ENCODE results near the gene CLIP4.
"Not testable (repeated sequence)": the region's sequence is repeated elsewhere in the genome, so short reads cannot be mapped to it uniquely, and the experiment has no call there.

The CLIP4 gene

GRCh38 chr2:29114946-29115609 lies at the start of gene CLIP4:
Gene CLIP4, plus strand, starts transcription at chr2:29115415. Its CDS starts 5,974 bp downstream, at chr2:29121389.
- peak; percentile 41 to 73 for DNase-seq (ENCODE audit: low read depth in 1 of 2, low spot score in 1 of 2)

GRCh38 chr2:29066271-29066860 lies 48.8 kb upstream of the CLIP4 start:
- no peak for DNase-seq (ENCODE audit: low read depth in 1 of 2, low spot score in 1 of 2)

- no peak for DNase-seq (ENCODE audit: low read depth in 1 of 2, low spot score in 1 of 2)
Observed at GRCh38 chr2:29066997-29067605, 48.1 kb upstream of the CLIP4 start.

GRCh38 chr2:29068513-29068912 lies 46.7 kb upstream of the CLIP4 start:
- DNase-seq (ENCODE audit: low read depth in 1 of 2, low spot score in 1 of 2) = no peak

- no peak for DNase-seq (ENCODE audit: low read depth in 1 of 2, low spot score in 1 of 2)
Observed at GRCh38 chr2:29070526-29070925, 44.7 kb upstream of the CLIP4 start.

GRCh38 chr2:29071032-29071975 lies 43.9 kb upstream of the CLIP4 start:
- DNase-seq (ENCODE audit: low read depth in 1 of 2, low spot score in 1 of 2) = no peak

GRCh38 chr2:29072251-29072650 lies 43.0 kb upstream of the CLIP4 start:
- no peak for DNase-seq (ENCODE audit: low read depth in 1 of 2, low spot score in 1 of 2)

- DNase-seq (ENCODE audit: low read depth in 1 of 2, low spot score in 1 of 2) = no peak
Observed at GRCh38 chr2:29072971-29073725, 42.1 kb upstream of the CLIP4 start.

GRCh38 chr2:29073933-29074332 lies 41.3 kb upstream of the CLIP4 start:
- DNase-seq (ENCODE audit: low read depth in 1 of 2, low spot score in 1 of 2) = no peak

- no peak for DNase-seq (ENCODE audit: low read depth in 1 of 2, low spot score in 1 of 2)
Observed at GRCh38 chr2:29074411-29074810, 40.8 kb upstream of the CLIP4 start, which contains the start of gene PCARE. Gene PCARE, minus strand, starts transcription at chr2:29074523. Its CDS starts 262 bp downstream, at chr2:29074261.

GRCh38 chr2:29075894-29076705 lies 39.1 kb upstream of the CLIP4 start:
- no peak for DNase-seq (ENCODE audit: low read depth in 1 of 2, low spot score in 1 of 2)

- DNase-seq (ENCODE audit: low read depth in 1 of 2, low spot score in 1 of 2) = no peak
Observed at GRCh38 chr2:29079887-29080286, 35.3 kb upstream of the CLIP4 start.

GRCh38 chr2:29080886-29081743 lies 34.1 kb upstream of the CLIP4 start:
- no peak for DNase-seq (ENCODE audit: low read depth in 1 of 2, low spot score in 1 of 2)

- DNase-seq (ENCODE audit: low read depth in 1 of 2, low spot score in 1 of 2) = no peak
Observed at GRCh38 chr2:29082804-29083495, 32.3 kb upstream of the CLIP4 start.

GRCh38 chr2:29084554-29084953 lies 30.7 kb upstream of the CLIP4 start:
- no peak for DNase-seq (ENCODE audit: low read depth in 1 of 2, low spot score in 1 of 2)

GRCh38 chr2:29090311-29090710 lies 24.9 kb upstream of the CLIP4 start:
- DNase-seq (ENCODE audit: low read depth in 1 of 2, low spot score in 1 of 2) = not testable (repeated sequence)

GRCh38 chr2:29096969-29097368 lies 18.2 kb upstream of the CLIP4 start:
- no peak for DNase-seq (ENCODE audit: low read depth in 1 of 2, low spot score in 1 of 2)

- no peak for DNase-seq (ENCODE audit: low read depth in 1 of 2, low spot score in 1 of 2)
Observed at GRCh38 chr2:29097569-29097968, 17.6 kb upstream of the CLIP4 start.
